Measurements from ENCODE around the gene AAK1.
"Not testable (repeated sequence)": the region's sequence is repeated elsewhere in the genome, so short reads cannot be mapped to it uniquely, and the experiment has no call there.

Gene AAK1

GRCh38 chr2:69559442-69560146 lies 83.9 kb downstream of the AAK1 start:
- no peak overlapping the region for H3K4me3 ChIP-seq (ENCODE audit: low read depth, low read length)
- no peak for TF ChIP-seq POLR2A (IDR thresholded peaks at IDR 0.05; ENCODE audit: extremely low read depth, insufficient read length)
- TF ChIP-seq, protein P1, sequence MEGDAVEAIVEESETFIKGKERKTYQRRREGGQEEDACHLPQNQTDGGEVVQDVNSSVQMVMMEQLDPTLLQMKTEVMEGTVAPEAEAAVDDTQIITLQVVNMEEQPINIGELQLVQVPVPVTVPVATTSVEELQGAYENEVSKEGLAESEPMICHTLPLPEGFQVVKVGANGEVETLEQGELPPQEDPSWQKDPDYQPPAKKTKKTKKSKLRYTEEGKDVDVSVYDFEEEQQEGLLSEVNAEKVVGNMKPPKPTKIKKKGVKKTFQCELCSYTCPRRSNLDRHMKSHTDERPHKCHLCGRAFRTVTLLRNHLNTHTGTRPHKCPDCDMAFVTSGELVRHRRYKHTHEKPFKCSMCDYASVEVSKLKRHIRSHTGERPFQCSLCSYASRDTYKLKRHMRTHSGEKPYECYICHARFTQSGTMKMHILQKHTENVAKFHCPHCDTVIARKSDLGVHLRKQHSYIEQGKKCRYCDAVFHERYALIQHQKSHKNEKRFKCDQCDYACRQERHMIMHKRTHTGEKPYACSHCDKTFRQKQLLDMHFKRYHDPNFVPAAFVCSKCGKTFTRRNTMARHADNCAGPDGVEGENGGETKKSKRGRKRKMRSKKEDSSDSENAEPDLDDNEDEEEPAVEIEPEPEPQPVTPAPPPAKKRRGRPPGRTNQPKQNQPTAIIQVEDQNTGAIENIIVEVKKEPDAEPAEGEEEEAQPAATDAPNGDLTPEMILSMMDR (IDR thresholded peaks at IDR 0.05; ENCODE audit: low read depth, low read length) = peak; percentile 72
- TF ChIP-seq MYC (IDR thresholded peaks at IDR 0.05; ENCODE audit: low read depth, low read length) = no peak
- DNase-seq (ENCODE audit: low read depth) = peak; percentile 80

DNA sequence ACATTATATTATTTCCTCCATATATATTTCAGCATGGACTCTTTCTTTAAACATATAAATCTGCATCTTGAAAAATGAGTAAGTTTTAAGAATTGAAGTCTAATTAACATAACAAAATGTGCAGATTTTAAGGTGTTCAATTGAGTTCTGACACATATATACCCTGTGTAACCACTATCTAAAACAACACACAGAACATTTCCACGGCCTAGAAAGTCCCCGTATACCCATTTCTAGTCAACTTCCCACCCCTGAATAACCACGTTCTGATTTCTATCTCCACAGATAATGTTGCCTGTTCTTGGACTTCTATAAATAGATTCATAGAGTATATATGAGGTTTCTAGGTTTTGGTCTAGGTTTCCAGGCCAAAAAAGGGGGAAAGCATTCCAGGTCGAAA lies 87.5 kb downstream of the AAK1 start:
- DNase-seq (ENCODE audit: low read depth) = no peak
- no peak overlapping the region for H3K4me3 ChIP-seq (ENCODE audit: low read depth, low read length)
- no peak for TF ChIP-seq MYC (IDR thresholded peaks at IDR 0.05; ENCODE audit: low read depth, low read length)
- TF ChIP-seq POLR2A (IDR thresholded peaks at IDR 0.05; ENCODE audit: extremely low read depth, insufficient read length) = no peak
- TF ChIP-seq, protein P1 (IDR thresholded peaks at IDR 0.05; ENCODE audit: low read depth, low read length) = no peak
- no peak for TF ChIP-seq MAX (IDR thresholded peaks at IDR 0.05; ENCODE audit: low read depth, low read length)

- TF ChIP-seq POLR2A (IDR thresholded peaks at IDR 0.05; ENCODE audit: extremely low read depth, insufficient read length) (no peak), MAX (IDR thresholded peaks at IDR 0.05; ENCODE audit: low read depth, low read length) (peak; percentile 70)
- no peak overlapping the region for H3K4me3 ChIP-seq (ENCODE audit: low read depth, low read length)
- peak; percentile 66 for DNase-seq (ENCODE audit: low read depth)
These were observed 88.6 kb downstream of the AAK1 start for GRCh38 chr2:69554981-69555380.

GRCh38 chr2:69554568-69554967 lies 89.0 kb downstream of the AAK1 start:
- TF ChIP-seq POLR2A (IDR thresholded peaks at IDR 0.05; ENCODE audit: extremely low read depth, insufficient read length) (no peak), MYC (IDR thresholded peaks at IDR 0.05; ENCODE audit: low read depth, low read length) (no peak)
- TF ChIP-seq, protein P1 (IDR thresholded peaks at IDR 0.05; ENCODE audit: low read depth, low read length) = no peak
- no peak overlapping the region for H3K4me3 ChIP-seq (ENCODE audit: low read depth, low read length)
- DNase-seq (ENCODE audit: low read depth) = no peak

- TF ChIP-seq MAX (IDR thresholded peaks at IDR 0.05; ENCODE audit: low read depth, low read length) (no peak), POLR2A (IDR thresholded peaks at IDR 0.05; ENCODE audit: extremely low read depth, insufficient read length) (no peak), MYC (IDR thresholded peaks at IDR 0.05; ENCODE audit: low read depth, low read length) (no peak)
- TF ChIP-seq, protein P1 (IDR thresholded peaks at IDR 0.05; ENCODE audit: low read depth, low read length) = no peak
- no peak for DNase-seq (ENCODE audit: low read depth)
- H3K4me3 ChIP-seq (ENCODE audit: low read depth, low read length) = no peak overlapping the region
These were observed 89.5 kb downstream of the AAK1 start for GRCh38 chr2:69553991-69554390.

DNA sequence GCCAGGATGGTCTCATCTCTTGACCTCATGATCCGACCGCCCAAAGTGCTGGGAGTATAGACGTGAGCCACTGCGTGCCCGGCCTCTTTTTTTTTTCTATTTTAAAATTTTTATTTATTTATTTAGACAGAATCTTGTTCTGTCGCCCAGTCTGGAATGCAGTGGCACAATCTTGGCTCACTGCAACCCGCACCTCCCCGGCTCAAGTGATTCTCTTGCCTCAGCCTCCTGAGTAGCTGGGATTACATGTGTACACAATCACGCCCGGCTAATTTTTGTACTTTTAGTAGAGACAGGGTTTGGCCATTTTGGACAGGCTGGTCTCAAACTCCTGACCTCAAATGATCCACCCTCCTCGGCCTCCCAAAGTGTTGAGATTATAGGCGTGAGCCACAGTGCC lies 93.0 kb downstream of the AAK1 start:
- not testable (repeated sequence) for H3K4me3 ChIP-seq (ENCODE audit: low read depth, low read length); DNase-seq (ENCODE audit: low read depth)

- no peak overlapping the region for H3K4me3 ChIP-seq (ENCODE audit: low read depth, low read length)
- DNase-seq (ENCODE audit: low read depth) = no peak
- TF ChIP-seq MYC (IDR thresholded peaks at IDR 0.05; ENCODE audit: low read depth, low read length) (no peak), POLR2A (IDR thresholded peaks at IDR 0.05; ENCODE audit: extremely low read depth, insufficient read length) (no peak), MAX (IDR thresholded peaks at IDR 0.05; ENCODE audit: low read depth, low read length) (no peak)
- TF ChIP-seq, protein P1 (IDR thresholded peaks at IDR 0.05; ENCODE audit: low read depth, low read length) = no peak
These were observed 94.1 kb downstream of the AAK1 start for GRCh38 chr2:69549421-69549820.

All from NB4 (cell line).